HG03521 (cell line): ENCODE results near the gene BRPF1.

Source experiments
- ATAC-seq: cut with Tn5 transposase; IDR thresholded peaks from one replicate; pipeline ENCODE4 v1.9.1; 2021; ENCODE audit warnings: mild to moderate bottlenecking, moderate library complexity; ENCODE audit not compliant: unreplicated experiment

Gene BRPF1

DNA sequence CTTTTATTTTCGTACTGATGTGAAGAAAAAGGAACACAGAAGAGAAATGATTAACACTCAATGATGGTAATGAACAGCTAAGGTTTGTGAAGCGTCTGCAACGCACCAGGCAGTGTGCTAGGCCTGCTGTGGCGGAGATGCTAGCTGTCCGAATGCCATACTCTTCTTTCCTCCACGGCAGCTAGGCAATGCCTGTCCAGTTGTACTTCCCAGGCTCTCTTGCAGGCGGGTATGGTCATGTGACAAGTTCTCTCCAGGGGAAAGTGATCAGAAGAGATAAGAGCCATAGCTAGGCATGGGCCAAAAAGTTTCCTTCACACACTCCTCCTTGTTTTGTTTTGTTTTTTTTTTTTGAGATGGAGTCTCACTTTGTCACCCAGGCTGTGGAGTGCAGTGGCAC is 54.1 kb downstream of the BRPF1 start:
- no peak for ATAC-seq

DNA sequence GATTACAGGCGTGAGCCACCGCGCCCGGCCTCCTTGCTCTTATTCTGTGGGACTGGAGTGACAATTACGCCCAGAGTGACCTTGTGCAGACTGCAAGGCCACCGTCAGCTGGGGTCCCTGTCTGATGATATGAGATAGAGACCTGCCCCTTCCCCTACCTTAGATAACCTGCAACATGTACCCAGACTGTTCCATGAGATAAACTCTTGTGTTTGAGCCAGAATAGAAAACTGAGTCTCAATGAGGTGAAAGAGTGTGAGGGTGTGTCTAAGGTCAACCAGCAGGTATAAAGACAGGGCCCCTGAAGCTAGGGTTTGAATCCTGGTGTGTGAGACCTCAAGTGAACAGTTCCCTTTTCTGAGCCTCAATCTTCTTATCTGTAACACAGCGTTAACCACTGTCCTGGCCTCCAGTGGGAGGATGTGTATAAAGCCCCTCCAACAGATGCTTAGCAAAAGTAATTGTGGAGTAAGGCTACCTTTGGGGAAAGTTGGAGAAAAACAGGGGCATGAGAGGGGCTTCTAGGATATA is 54.7 kb downstream of the BRPF1 start:
- ATAC-seq = no peak

DNA sequence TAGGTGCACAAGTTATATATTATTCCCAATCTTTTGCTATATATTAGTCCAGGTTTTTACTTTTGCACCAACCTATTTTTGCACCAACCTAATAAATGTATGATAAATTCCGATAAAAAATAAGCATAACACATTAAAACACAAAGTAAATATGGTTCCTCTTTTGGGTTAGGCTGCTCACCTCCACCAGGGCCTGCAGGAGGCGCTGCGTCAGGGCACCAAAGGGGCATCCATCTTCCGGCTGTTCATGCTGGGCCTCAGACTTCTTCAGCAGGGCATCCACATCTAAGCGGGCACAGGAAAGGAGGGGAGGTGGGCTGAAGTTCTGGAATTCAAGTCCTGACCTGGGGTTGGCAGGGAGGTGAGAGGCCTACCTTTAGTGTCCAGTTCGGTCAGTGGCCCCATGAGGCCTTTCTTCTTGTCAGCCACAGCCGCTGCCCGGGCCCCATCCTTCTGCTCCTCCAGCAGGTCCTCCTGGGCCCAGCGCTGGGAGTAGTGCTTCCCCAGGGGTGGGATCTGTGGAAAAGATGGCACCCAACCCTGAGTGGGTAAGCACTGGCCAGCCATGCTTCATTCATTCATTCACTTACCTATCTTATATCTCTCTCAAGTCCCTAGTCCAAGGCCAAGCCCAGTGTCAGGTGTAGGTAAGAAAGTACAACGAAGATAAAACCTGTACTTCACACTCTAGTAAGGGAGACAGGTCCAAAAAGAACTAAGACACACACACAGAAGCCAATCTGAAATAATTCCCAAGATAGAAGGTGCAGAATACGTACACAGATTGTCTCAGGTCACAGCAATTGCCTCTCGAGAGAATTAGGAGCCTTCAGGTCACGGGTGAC is 55.5 kb downstream of the BRPF1 start:
- no peak for ATAC-seq

DNA sequence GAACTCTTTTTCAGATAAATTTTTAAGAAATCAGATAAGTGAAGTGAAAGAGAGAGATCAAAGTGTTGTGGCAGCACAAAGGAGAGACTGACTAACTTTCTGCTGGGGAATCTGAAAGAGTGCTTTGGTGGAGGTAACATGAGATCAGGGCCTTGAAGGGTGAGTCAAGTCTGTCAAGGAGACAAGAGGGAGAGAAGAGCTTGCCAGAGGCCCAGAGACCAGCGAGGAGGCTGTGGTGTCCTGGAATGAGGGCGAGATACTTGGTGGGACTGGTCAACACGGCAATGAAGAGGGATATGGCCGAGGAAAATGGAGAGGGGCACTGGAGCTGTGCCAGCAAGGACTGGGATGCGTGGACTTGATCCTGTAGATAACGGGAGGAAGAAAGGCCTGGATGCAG is 56.2 kb downstream of the BRPF1 start:
- no peak for ATAC-seq

DNA sequence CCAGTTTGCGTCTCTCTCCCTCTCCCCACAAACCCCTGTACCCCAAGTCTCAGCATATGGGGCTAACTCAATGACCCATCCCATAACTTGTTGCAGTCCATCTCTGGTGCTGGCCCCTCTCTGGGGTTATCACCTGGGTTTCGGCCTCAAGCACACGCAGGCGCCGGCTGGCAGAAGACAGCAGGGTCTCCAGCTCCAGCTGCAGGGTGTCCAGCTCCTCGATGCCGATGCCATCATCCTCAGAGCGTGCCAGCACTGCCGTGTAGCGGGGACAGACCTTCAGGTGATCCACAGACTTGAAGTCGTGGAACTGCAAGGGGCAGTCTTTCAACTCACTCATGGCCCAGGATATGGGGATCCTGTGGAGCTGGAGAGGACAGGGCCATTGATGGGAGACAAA is 59.6 kb downstream of the BRPF1 start:
- no peak for ATAC-seq

DNA sequence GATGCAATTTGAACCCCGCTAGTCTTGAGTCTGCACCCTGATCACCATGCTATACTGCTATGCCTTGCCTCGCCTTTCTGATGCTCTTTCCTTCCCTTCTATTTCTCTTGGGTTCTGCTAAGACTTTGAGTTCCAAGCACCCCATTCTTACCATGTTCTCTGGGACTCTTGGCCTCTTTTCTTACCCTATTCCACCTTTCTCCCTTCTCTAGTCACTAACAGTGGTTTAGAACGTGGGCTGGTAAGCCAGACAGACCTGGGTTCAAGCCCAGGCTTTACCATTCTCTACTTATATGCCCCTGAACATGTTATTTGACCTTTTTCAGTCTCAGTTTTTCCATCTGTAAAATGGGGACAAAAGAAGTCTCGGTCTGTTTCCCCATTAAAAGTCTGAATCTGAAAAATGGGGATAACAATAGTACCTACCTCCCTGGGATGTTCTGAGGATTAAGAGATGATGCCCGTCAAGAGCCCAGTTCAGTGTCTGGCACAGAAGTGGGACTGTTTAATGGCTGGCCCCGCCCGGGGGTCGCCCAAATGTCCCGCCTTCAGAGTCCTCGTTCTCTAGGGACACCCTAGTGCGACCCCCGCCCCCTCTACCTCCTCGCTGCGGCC is 60.4 kb downstream of the BRPF1 start:
- no peak for ATAC-seq

DNA sequence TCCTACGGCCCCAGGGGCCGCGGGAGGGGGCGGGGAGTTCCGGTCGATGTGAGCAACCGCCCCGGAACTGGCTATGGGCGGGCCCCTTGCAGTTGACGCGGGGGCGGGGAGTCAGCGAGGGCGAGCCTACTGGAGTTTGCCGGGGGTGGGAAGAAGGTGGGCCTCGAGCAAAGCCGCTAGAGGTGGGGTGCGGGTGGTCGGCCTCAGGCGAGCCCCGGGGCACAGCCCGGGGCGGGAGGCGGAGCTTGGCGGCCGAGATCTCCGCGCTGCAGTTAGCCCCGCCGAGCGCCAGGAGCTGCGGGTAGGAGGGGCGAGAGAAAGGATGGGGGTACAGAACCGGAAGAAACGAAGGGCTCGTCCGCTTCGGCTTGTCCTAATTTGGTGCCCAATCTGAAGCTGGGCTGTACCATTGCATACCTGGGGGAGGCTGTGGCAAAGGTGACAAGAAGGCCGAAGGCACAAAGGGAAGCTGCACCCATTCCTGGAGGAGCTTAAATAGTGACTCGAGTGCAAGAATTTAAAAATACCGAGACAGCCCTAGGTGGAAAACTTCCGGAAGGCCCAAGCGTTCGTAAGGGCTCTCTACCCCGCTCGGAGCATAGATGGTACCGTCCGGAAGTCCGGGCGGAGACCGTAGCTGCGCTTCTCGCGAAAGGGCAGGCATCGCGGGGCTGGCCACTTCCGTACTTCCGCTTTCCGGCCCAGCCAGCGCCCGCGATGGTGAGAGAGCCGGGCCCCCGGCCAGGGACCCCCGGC is 61.0 kb downstream of the BRPF1 start, which contains the start of the genes ARPC4 and TADA3:
ARPC4 (plus strand) TSS at position 678 of the 756 bp plus-strand sequence; CDS start at position 718, 40 bp downstream.
TADA3 (minus strand) TSS at position 69 of the 756 bp plus-strand sequence. CDS start 1,007 bp downstream, outside the sequence.
- peak; percentile 81 for ATAC-seq

DNA sequence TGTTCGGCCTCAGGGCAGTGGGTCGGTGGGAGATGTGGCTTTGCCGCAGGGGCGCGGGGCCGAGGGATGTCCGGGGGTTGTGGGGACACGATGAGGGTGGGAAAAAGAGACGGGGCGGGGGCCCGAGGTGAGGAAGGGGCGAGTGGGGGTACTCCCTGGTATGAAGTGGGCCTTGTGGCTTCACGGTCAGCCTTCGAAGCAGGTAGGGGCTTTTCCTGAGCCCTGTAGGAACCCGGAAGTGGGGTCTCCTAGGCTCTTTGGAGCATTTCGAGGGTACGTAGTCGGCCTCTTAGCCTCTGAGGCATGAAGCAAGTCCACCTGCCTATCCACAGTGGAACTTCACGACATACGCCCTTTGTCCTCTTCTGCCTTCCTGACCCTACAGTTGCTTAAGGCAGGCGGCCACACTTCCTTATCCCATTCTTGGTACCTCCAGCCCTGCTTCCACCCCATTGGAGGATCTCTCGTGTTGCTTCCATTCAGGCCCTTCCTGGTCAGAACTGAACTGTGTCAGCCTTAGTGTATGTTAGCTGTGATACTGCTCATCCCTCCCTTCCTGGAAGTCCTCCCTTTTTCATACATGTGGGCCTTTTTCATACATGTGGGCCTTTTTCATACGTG is 61.7 kb downstream of the BRPF1 start:
- ATAC-seq = no peak

DNA sequence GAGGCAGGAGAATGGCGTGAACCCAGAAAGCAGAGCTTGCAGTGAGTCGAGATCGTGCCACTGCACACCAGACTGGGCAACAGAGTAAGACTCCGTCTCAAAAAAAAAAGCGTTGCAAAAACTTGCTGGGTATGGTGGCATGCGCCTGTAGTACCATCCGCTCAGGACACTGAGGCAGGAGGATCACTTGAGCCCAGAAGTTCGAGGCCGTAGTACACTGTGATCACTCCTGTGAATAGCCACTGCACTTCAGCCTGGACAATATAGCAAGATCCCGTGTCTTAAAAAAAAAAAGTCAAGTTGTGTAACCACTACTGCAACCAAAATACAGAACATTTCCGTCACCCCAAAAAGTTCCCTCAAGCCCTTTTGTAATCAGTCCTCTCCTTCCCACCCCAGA is 62.9 kb downstream of the BRPF1 start:
- ATAC-seq = no peak

DNA sequence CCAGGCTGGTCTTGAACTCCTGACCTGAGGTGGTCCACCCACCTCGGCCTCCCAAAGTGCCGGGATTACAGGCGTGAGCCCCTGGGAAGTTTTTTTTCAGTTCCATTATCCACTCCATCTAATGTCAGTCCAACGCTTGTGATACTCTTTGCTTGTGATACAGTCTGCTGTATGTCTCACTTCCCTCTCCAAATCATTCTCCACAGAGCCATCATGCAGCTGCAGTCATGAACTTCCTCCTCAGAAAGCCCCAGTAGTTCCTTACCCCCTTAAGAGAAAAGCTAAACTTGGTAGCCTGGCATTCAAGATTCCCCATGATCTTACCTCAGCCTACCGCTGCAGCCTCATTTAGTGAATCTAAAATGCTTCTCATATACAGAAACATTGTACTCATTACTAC is 63.7 kb downstream of the BRPF1 start:
- no peak for ATAC-seq

DNA sequence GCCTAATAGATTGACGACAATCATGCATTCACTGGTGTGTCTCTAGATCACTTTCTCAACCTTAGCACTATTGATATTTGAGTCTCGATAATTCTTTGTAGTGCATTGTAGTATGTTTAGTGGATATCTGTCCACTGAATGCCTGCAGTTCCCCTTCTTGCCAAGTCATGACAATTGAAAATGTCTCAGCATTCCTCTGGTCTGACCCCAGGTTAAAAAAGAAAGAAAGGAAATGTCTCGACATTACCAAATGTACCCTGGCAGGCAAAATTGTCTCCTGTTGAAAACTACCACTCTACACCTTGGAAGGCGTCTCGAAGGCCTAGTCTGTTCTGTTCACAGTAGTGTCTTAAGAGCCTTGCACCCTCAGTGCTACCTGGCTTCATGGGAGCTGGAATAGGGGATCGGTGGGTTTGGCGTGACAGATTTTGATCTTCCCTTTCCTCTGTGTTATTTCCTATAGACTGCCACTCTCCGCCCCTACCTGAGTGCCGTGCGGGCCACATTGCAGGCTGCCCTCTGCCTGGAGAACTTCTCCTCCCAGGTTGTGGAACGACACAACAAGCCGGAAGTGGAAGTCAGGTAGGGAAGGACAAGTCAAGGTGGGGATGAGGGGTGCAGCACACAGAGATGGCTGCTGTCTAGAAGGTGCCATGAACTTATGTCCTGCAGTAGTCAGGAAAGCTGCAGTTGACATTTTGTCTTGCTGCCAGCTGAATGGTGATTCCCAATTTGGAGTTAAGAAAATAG is 65.8 kb downstream of the BRPF1 start:
- ATAC-seq = no peak
